Ishikawa (cell line): ENCODE results near the gene AFDN.

Source experiments
- YY1 ChIP-seq: IDR thresholded peaks from 2 replicates; pipeline ENCODE4 v1.6.1; 2012; ENCODE audit warnings: low read depth
- ZBTB7A ChIP-seq: IDR thresholded peaks from 2 replicates; pipeline ENCODE4 v1.6.1; 2012; ENCODE audit warnings: low read depth
- TF ChIP-seq, protein P1 (sequence below): IDR thresholded peaks from 2 replicates; pipeline ENCODE4 v1.6.1; 2012
- TF ChIP-seq, protein P2 (sequence below): IDR thresholded peaks from 2 replicates; pipeline ENCODE4 v1.6.1; 2012; ENCODE audit warnings: low read depth, mild to moderate bottlenecking

DNA sequence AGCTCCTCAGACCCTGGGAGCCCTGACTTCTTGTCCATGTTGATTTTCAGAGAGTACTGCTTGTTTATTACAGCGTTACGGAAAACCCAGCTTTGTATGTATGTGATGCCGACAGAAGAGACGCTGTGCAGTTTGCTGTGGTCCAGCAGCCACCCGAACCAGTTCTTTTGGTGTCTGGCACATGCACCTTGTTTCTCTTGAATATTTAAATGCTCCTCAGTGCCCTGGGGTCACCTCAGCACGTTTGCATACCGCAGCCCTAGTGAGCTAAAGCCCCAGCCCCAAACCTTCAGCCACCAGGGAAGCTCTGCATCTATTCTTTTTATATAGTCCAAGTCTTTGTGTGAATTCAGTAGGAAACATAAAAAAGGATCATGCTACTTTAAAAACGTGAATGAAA is 39.9 kb downstream of the AFDN start:
- TF ChIP-seq, protein P1, sequence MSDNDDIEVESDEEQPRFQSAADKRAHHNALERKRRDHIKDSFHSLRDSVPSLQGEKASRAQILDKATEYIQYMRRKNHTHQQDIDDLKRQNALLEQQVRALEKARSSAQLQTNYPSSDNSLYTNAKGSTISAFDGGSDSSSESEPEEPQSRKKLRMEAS: no peak
- TF ChIP-seq, protein P2, sequence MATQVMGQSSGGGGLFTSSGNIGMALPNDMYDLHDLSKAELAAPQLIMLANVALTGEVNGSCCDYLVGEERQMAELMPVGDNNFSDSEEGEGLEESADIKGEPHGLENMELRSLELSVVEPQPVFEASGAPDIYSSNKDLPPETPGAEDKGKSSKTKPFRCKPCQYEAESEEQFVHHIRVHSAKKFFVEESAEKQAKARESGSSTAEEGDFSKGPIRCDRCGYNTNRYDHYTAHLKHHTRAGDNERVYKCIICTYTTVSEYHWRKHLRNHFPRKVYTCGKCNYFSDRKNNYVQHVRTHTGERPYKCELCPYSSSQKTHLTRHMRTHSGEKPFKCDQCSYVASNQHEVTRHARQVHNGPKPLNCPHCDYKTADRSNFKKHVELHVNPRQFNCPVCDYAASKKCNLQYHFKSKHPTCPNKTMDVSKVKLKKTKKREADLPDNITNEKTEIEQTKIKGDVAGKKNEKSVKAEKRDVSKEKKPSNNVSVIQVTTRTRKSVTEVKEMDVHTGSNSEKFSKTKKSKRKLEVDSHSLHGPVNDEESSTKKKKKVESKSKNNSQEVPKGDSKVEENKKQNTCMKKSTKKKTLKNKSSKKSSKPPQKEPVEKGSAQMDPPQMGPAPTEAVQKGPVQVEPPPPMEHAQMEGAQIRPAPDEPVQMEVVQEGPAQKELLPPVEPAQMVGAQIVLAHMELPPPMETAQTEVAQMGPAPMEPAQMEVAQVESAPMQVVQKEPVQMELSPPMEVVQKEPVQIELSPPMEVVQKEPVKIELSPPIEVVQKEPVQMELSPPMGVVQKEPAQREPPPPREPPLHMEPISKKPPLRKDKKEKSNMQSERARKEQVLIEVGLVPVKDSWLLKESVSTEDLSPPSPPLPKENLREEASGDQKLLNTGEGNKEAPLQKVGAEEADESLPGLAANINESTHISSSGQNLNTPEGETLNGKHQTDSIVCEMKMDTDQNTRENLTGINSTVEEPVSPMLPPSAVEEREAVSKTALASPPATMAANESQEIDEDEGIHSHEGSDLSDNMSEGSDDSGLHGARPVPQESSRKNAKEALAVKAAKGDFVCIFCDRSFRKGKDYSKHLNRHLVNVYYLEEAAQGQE: no peak
- no peak for TF ChIP-seq ZBTB7A
- no peak for TF ChIP-seq YY1
